NCI-H187 treated with DMSO at 0.1 percent for 48 hours (cell line): ENCODE results near the gene TSPAN18.

Experiments used
- DNase-seq: peaks from one replicate; lab custom pipeline; 2025; lab: John Stamatoyannopoulos, UW

TSPAN18 gene

GRCh38 chr11:44823868-44824267 is 97.1 kb downstream of the TSPAN18 start:
- no peak for DNase-seq

GRCh38 chr11:44824300-44824704 is 97.5 kb downstream of the TSPAN18 start:
- no peak for DNase-seq

GRCh38 chr11:44825058-44825785 is 98.5 kb downstream of the TSPAN18 start:
- no peak for DNase-seq

- DNase-seq: no peak
Observed at GRCh38 chr11:44826922-44827643, 100.3 kb downstream of the TSPAN18 start.

GRCh38 chr11:44828296-44828695 is 101.5 kb downstream of the TSPAN18 start:
- no peak for DNase-seq

GRCh38 chr11:44829838-44830237 is 103.1 kb downstream of the TSPAN18 start:
- no peak for DNase-seq

GRCh38 chr11:44831605-44832394 is 105.0 kb downstream of the TSPAN18 start:
- no peak for DNase-seq

GRCh38 chr11:44832452-44832851 is 105.7 kb downstream of the TSPAN18 start:
- no peak for DNase-seq

GRCh38 chr11:44833221-44833876 is 106.6 kb downstream of the TSPAN18 start:
- no peak for DNase-seq

- no peak for DNase-seq
Observed at GRCh38 chr11:44833877-44834452, 107.2 kb downstream of the TSPAN18 start.

GRCh38 chr11:44834846-44835245 is 108.1 kb downstream of the TSPAN18 start:
- DNase-seq: no peak

- no peak for DNase-seq
Observed at GRCh38 chr11:44835296-44835695, 108.5 kb downstream of the TSPAN18 start.

GRCh38 chr11:44835938-44836337 is 109.2 kb downstream of the TSPAN18 start:
- DNase-seq: no peak

- DNase-seq: no peak
Observed at GRCh38 chr11:44837661-44838060, 110.9 kb downstream of the TSPAN18 start.

GRCh38 chr11:44839458-44840084 is 112.8 kb downstream of the TSPAN18 start:
- DNase-seq: no peak

GRCh38 chr11:44840085-44840478 is 113.3 kb downstream of the TSPAN18 start:
- DNase-seq: no peak

GRCh38 chr11:44840521-44841251 is 113.9 kb downstream of the TSPAN18 start:
- DNase-seq: no peak

- DNase-seq: no peak
Observed at GRCh38 chr11:44842220-44842619, 115.5 kb downstream of the TSPAN18 start.

GRCh38 chr11:44846852-44847251 is 120.1 kb downstream of the TSPAN18 start:
- no peak for DNase-seq

GRCh38 chr11:44847316-44847715 is 120.6 kb downstream of the TSPAN18 start:
- DNase-seq: no peak
